NCI-H2107 treated with DMSO at 0.1 percent for 48 hours (cell line): ENCODE results near the gene MCUB.

Experiments
- DNase-seq: peaks from one replicate; lab custom pipeline; 2025; ENCODE audit not compliant: unreplicated experiment; lab: John Stamatoyannopoulos, UW

MCUB gene

DNA sequence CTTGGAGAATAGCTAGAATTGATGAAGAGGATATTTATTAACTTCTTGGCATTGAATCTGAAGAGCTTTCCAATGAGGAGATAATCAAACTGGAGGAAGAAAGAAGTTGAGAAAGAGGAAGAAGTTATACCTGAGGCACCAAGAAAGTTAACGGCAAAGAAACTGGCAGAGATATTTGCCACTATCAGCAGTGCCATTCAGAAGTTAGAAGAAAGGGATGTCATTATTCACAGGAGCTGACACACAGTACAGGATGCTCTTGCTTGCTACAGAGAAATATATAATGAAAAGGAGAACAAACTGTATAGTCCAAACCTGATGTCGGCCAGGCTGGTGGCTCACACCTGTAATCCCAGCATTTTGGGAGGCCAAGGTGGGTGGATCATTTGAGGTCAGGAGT lies 64.5 kb downstream of the MCUB start:
- no peak for DNase-seq

DNA sequence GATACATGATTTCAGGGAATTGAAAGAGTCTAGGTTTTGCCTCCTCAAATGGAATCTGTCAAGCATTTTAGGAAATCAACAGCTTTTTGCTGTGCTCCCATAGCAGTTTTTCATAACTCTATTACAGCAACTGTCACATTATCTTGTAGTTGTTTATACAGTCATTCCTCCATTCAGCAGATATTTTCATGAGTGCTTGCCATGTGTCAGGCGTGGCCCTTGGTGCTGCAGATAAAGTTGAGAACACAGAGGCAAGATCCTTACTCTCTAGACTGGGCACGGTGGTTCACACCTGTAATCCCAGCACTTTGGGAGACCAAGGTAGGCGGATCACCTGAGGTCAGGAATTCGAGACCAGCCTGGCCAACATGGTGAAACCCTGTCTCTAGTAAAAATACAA lies 67.3 kb downstream of the MCUB start:
- DNase-seq, result no peak

DNA sequence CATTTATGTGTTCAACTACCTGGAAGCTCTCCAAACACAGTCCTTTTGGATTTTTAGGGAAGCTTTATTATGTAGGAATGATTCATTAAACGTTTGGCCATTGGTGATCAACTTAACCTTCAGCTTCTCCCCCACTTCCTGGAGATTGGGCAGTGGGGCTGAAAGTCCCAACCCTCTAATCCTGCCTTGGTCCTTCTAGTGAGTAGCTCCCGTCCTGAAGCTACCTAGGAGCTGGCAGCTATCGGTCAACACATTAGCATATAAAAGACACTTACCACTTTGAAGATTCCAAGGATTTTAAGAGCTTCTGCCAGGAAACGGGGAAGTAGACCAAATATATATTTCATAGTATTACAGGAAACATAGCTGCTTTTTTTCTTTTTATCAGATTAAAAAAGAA lies 69.7 kb downstream of the MCUB start:
- no peak for DNase-seq

DNA sequence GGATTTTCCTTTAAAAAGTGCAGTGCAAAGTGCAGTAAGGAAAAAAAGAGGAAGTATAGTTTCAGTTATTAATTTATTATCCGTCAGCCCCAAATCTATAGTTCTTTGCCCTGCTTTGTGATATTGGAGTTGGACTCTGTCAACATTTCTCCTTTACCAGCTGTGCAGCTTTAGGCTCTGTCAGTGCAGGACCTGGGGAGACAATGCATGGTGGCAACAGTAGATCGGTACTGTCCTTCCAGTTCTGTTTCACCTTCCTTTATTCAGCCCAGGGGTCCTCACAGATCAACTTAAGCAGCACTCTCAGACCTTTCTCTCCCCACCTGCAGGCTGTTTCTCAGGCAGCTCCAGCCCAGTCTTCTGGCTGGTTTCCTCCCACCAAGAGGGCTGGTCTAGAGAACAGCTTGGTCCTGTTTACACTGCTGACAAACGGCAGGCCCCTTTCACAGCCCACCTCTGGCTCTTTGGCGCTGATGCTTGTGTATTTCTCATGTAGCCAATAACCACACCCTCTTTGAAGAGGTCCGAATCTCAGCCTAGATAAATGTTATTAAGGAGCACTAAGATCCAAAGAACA lies 71.6 kb downstream of the MCUB start:
- DNase-seq, result no peak

DNA sequence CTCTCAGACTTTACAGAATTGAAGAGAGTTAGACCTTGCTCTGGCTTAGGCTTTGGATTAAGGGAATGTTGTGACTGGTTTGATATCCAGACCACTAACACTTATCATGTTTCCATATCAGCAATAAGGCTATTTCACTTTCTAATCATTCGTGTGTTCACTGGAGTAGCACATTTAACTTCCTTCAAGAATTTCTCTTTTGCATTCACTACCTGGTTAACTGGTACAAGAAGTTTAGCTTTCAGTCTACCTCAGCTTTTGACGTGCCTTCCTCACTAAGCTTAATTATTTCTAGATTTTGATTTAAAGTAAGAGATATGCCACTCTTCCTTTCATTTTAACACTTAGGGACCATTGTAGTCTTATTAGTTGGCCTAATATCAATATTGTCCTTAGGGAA lies 80.6 kb downstream of the MCUB start:
- no peak for DNase-seq

DNA sequence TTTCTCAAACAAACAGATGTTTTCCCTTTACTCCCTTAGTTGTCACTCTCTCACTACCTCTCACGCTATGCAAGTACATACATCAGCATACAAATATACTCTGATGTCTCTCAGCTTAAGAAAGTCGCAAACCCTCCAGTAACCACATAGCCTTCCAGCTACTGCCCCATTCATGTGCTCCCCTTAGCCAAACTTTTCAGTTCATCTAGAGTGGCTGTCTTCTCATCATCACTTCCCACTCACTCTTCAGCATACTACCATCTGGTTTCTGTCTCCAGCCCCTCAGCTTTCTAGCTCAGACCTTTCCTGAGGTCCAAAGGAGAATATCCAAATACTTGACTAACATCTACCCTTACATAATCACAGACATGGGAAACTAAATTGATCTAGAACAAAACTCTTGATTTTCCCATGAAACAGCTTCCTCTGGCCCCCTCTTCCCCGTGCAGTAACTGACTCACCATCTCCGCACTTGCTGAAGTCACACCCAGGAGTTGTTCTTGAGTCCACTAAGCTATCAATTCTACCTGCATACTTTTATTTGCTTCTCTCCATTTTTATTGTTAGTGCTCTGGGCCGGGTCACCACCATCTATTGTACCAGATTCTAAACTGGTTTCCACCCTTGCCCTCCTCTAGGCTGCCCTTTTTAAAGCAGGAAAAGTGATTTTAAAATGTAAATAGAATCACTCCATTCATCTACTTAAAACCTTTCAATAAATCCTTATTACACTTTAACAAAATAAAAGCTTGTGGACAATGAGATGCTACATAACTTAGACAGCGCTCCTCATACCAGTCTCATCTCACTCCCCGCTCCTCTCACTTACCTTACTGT lies 86.0 kb downstream of the MCUB start:
- no peak for DNase-seq

DNA sequence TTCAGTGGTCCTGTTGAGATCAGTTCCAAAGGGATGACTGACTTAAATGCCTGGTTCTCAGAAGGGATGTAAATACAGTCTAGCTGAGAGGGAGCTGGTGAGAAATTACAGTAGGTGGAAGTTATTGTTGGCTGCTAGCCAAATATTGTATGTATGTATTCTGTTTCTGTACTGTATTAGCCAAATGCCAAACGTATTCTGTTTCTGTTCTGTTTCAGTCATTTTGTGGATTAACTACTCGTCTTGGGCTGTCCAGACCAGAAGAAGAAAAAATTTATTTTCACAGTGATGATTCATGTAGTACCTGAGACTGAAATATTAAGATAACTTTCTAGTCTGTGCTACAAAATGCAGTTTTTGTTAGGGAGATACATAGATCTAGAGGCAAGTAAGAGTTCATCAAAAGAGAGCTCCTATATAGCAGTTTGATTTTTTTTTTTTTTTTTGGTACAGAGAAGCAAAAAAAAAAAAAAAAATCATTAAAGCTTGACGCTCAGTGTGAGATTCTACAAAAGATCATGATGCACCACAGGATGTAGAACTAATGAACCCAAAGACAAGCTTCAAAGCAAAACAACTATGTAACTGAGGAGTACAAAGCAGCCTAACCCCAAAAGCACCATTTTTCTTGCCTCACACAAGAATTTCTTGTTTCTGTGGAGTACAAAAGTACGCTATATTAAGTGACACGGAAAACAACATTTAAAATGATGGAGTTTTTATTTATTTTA lies 88.4 kb downstream of the MCUB start:
- DNase-seq, result no peak

DNA sequence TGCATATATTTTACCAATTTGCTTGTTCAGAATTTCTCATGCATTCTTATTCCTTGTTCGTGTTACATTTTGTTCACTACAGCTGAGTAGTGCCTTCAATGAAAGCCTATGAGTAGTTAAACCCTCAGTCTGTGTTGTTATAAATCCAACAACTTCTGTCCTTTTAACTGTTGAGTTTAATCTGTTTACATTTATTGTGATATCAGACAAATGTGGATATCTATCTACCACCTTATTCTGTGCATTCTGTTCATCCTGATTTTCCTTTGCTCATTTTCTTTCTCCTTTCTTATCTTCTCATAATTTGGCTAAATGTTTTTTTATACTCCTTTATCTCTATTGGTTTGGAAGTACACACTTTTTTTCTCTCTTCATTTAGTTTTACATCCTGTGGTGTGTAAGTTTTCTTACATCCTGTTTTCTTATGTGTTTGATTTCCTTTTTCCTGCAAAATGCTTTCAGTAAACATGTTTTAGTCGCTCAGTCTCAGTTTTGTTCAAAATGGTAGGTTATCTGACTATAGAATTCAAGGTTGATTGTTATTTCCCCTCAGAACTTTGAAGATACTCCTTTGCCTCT lies 89.0 kb downstream of the MCUB start:
- no peak for DNase-seq

DNA sequence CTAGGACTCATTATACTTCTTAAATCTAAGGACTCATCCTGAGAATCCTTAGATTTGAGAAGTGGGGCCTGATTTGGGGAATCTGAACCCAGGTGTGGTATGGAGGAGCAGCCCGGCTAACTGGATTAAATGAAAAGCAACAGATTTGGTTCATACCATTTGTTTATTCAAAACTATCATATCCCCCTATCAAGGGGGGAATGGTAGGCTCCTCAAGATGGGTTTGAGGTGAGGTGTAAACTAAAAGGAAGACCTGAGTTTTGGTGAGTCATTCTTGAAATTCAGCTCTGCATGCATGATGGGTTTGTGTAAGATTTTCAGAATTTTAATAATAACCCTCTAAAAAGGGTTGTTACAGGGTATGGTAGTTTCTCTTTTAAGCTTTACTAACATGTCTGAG lies 89.8 kb downstream of the MCUB start:
- no peak for DNase-seq

DNA sequence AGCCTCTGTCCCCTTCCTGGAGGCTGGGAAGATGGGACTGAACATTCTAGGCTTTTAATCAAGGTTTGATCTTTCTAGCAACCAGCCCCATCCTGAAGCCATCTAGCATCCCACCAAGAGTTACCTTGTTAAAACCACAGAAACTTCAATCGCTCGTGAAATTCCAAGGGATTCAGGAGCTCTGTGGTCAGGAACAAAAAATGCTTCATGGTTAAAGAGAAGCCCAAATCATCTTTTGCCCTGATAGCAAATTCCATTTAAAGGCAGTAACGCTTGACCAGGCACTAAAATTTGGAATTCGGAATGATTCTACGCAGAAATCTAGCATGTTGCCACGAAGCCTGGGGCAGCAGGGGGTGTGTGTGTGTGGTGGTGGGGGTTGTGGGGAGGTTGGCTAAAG lies 95.3 kb downstream of the MCUB start:
- DNase-seq, result no peak

DNA sequence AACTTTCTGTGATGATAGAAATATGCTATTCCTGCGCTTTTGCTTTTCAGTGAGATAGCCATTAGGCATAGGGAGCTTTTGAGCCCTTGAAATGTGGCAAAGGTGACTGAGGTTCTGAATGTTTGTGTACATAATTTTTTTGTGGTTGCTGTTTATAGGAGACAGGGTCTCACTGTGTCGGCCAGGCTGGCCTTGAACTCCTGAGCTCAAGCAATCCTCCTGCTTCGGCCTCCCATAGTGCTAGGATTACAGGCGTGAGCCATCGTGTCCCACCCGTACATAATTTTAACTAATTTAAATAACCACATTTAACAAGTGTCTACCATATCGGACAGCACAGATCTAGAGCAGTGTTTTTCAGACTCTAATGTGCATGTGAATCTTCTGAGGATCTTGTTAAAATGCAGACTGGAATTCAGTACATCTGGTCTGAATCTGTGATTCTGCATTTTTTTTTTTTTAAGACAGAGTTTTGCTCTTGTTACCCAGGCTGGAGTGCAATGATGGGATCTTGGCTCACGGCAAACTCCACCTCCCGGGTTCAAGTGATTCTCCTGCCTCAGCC lies 97.9 kb downstream of the MCUB start:
- no peak for DNase-seq

DNA sequence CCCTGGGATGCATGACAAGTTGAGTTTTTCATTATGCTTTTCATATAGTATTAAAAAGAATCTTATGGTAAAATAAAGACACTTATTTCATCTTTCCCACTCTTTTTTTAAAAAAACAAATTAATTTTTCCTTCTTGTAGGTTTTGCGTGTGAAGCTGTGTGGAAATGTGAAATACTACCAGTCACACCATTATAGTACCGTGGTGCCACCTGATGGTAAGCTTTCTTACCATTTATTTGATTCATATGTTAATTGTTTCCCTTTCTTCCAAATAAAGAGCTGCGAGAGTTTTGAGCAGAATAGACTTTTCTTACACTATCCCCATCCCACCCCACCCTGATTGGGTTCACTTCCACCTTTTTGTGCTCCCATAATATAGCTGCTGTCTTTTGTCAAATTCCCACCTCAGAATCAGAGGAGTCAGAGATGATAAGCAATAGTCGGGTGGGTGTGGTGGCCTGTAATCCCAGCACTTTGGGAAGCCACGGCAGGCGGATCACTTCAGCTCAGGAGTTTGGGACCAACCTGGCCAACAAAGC lies 98.9 kb downstream of the MCUB start:
- no peak for DNase-seq

DNA sequence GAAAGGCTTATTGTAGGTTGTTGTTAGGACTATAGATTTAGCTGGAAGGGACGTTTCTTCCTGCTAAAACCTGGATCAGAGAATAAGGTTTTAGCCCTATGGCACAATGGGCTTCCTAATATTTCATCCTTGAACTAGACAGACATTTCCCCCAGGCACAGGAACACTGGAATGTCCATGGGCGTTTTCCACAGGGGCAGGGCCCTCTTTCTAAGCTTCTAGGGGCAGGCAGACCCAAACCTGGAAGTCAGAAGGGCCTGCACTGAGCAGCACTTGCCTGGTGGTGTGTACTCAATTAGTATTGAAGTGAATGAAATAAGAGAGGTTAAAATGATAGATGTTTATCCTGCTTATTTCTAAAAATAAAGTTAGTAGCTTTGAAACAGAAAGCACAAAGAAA lies 102.1 kb downstream of the MCUB start:
- DNase-seq, result no peak

DNA sequence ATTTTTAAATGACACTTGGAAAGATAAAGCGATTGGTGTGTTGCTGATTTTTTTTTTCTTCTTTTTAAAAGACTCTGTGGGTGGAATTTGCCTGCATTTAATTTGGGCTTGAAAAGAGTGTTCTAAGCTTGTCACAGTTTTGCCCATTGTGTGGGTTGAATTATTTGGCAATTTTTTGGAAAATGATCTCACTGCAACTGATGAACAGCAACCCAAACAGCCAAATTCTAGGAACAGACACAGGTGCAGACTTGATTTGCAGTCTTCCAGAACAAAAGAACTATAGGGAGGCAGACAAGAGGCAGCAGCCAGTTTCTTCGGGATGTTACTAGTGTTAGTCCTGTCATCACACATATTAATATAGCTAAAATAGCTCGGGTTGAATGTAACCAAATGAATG lies 102.7 kb downstream of the MCUB start:
- no peak for DNase-seq

DNA sequence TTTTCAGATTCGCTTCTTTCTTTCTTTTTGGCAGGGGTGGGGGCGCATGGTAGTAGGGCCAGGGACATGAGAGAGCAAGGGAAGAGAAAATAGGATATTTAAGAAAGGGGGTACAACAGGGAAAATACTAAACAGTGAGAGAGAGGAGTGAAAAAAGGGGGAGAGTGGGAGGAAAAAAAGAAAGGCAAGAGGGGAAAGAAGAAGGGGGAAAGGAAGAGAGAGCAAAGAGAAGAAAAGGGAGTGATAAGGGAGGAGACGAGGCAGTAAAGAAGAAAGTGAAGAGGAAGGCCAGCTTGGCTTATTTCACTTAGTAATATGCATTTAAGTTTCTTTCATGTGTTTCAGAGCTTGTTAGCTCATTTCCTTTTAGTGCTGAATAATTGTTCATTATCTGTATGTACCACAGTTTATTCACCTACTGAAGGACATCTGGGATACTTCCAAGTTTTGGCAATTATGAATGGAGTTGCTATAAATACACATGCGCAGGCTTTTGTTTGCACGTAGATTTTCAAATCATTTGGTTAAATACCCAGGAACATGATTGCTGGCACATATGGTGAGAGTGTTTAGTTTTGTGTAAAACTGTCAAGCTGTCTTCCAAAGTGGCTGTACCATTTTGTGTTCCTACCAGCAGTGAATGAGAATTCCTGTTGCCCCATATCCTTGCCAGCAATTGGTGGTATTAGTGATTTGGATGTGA lies 105.9 kb downstream of the MCUB start:
- DNase-seq, result no peak

DNA sequence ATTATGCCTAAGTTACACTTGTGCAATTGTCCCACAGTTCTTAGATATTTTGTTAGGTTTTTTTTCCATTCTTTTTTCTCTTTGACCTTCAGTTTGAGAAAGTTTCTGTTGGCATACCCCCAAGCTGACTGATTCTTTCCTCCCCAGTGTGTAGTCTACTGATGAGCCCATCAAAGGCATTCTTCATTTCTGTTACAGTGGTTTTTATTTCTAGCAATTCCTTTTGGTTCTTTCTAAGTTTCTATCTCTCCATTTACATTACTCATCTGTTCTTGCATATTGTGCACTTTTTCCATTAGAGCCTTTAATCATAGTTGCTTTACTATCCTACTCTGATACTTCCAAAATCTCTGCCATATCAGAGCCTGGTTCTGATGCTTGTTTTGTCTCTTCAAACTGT lies 111.3 kb downstream of the MCUB start:
- no peak for DNase-seq

DNA sequence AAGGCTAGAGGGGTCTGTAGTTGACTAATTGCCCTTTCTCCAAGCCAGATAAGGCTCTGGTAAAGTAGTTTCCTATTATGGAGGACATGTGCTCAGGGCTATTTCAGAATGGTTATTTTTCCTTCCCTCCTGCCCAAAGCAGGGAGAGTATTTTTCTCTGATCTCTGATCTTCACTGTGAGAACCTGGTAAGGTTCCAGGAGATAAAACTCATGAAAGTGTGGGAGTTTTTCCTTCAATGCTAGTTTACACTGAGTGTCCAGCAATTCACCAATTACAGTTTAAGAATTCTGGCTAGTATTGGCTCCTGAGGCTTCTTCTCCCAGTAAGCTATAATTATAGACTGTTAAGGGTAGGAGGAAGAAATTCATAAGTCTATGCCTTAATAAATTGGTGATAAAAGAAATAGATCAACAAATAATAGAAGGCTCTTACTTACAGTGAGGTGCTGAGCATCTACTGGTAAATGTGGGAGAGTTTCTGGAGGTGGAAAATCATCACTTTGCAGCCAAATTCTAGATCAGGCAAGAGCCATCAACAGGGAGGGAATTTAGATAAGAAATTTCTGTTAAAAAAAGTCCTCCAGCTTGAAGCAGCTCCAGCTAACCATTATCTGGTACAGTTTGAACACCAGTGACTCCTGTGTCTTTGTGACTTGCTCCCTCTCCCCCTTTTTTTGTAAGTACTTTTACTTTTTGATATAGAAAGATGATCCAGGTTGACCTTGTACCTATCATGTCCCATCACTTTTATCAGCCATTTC lies 112.3 kb downstream of the MCUB start:
- no peak for DNase-seq

DNA sequence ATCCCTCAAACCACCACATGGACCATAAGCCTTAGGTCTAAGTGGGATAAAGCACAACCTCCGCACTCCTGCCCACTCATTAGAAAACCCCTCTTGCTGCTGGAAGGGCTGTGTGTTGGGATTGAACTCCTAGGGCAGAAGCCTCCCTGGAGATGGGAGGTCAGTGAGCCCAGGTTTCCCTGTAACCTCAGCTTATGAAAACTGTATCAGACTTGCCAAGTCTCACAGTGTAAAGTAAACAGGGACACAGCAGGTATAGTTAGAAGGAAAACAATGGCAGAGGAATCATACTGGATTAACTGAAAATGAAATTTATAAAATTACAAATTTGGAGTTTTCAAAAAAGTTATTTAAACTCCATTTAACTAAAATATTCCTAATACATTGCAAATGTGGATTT lies 113.3 kb downstream of the MCUB start:
- DNase-seq, result no peak

DNA sequence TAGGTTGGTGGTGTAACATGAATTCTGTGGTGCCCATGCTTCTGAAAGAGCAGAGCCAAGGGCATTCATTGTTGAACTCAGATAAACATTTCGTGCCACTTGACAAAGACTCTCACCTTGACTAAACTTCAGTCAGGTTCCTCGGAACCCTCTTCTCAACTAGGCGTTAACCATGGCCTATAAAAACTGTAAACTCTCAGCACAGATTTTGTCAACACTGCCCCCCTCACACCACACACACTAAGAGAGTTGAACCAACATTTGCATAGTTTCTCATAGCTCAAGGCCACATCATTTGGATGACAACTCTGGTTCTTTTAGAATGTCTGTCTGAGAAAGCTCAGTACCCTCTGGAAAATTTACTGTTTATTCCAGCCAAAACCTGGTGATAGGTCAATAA lies 115.1 kb downstream of the MCUB start:
- no peak for DNase-seq

DNA sequence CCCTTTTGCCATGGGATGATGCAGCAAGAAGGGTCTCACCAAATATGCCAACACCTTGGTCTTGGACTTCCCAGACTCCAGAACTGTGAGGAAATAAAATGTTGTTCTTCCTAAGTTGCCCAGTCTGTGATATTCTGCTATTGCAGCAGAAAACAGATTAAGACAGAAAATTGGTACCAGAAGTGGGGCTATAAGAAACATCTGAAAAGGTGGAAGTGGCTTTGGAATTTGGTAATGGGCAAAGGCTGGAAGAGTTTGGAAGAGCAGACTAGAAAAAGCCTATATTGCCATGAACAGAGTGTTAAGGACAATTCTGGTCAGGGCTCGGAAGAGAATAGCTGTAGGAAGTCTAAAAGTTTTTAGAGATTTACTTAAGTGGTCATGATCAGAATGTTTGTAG lies 115.8 kb downstream of the MCUB start:
- DNase-seq, result no peak
